Calu3 (cell line): ENCODE data around the gene NAA15. TPM values are rescaled to one million over a fixed set of nuclear protein-coding genes. Genes with fewer than 3 reads are reported as not detected.
"Not testable (repeated sequence)": the region's sequence is repeated elsewhere in the genome, so short reads cannot be mapped to it uniquely, and the experiment has no call there.

Experiments used
- BruUV-seq: library from RNA; stranded (reverse); fragments of 400-500 nt; replicated peaks from 2 replicates; lab custom pipeline; 2021; lab: Mats Ljungman, UMichigan
- CTCF ChIA-PET: fragments of 300-600 bp; sonication (Branson Sonifier 250); formaldehyde crosslinking; loops from one replicate; lab custom pipeline; 2022; ENCODE audit warnings: antibody characterized with exemption; lab: Charles Lee
- DNase-seq: peaks from one replicate; pipeline ENCODE4 v3.0.0; 2022
- H3K27ac Mint-ChIP-seq: one replicate; pipeline ENCODE4 v1.8.0; 2022; ENCODE audit warnings: mixed read lengths; ENCODE audit not compliant: unreplicated experiment
- H3K27me3 Mint-ChIP-seq: one replicate; pipeline ENCODE4 v1.8.0; 2022; ENCODE audit warnings: mixed read lengths; ENCODE audit not compliant: unreplicated experiment
- H3K36me3 Mint-ChIP-seq: one replicate; pipeline ENCODE4 v1.8.0; 2022; ENCODE audit warnings: mild to moderate bottlenecking, moderate library complexity, mixed read lengths; ENCODE audit not compliant: insufficient read depth, unreplicated experiment
- H3K4me1 Mint-ChIP-seq: one replicate; pipeline ENCODE4 v1.8.0; 2022; ENCODE audit warnings: mild to moderate bottlenecking, low read depth, mixed read lengths; ENCODE audit not compliant: unreplicated experiment
- H3K4me3 Mint-ChIP-seq: one replicate; pipeline ENCODE4 v1.8.0; 2022; ENCODE audit warnings: mild to moderate bottlenecking, low read depth, moderate library complexity, mixed read lengths; ENCODE audit not compliant: unreplicated experiment
- H3K9me3 Mint-ChIP-seq: one replicate; pipeline ENCODE4 v1.8.0; 2022; ENCODE audit warnings: low read depth, mixed read lengths; ENCODE audit not compliant: unreplicated experiment
- CTCF ChIP-seq: fragments of 200-600 bp; IDR thresholded peaks from one replicate; pipeline ENCODE4 v1.8.0; 2022; ENCODE audit warnings: antibody characterized with exemption; ENCODE audit not compliant: unreplicated experiment
- intact Hi-C: fragments of 100-400 bp; cut with micrococcal nuclease; formaldehyde crosslinking; loops from one replicate; pipeline ENCODE4 v1.10.0; 2022; ENCODE audit not compliant: unreplicated experiment
- total RNA-seq: library from RNA; stranded (reverse); gene quantifications from 2 replicates; pipeline ENCODE4 v1.2.3, GENCODE V29; 2022

NAA15 gene
- total RNA-seq, 1 experiment from 2014 or later: 45.2 TPM

GRCh38 chr4:139319571-139319970, 18.3 kb downstream of the NAA15 start:
- CTCF ChIA-PET: no interaction called here
- no TSS peak for BruUV-seq
- no peaks in the 10 kb centered on the region for H3K27me3 Mint-ChIP-seq
- peaks cover 4% of the 10 kb centered on the region for H3K36me3 Mint-ChIP-seq
- no peaks in the 10 kb centered on the region for H3K9me3 Mint-ChIP-seq
- H3K4me3 Mint-ChIP-seq: no peak overlapping the region
- no peak overlapping the region for H3K27ac Mint-ChIP-seq
- H3K4me1 Mint-ChIP-seq: peaks cover 19% of the 10 kb centered on the region
- TF ChIP-seq CTCF: no peak
- intact Hi-C loops: no loop called here
- DNase-seq: no peak

- H3K27me3 Mint-ChIP-seq, H3K4me3 Mint-ChIP-seq, H3K36me3 Mint-ChIP-seq, H3K4me1 Mint-ChIP-seq, H3K9me3 Mint-ChIP-seq, DNase-seq, intact Hi-C loops, H3K27ac Mint-ChIP-seq, BruUV-seq, CTCF ChIA-PET: not testable (repeated sequence)
These were observed 20.8 kb downstream of the NAA15 start for GRCh38 chr4:139322070-139322469.

GRCh38 chr4:139322541-139322940, 21.2 kb downstream of the NAA15 start:
- H3K36me3 Mint-ChIP-seq: not testable (repeated sequence)

GRCh38 chr4:139324620-139325019, 23.3 kb downstream of the NAA15 start:
- intact Hi-C loops: no loop called here
- peaks cover 10% of the 10 kb centered on the region for H3K4me1 Mint-ChIP-seq
- no peak for TF ChIP-seq CTCF
- no TSS peak for BruUV-seq
- no peak for DNase-seq
- H3K27me3 Mint-ChIP-seq: no peaks in the 10 kb centered on the region
- CTCF ChIA-PET: no interaction called here
- no peak overlapping the region for H3K4me3 Mint-ChIP-seq
- H3K36me3 Mint-ChIP-seq: peaks cover 8% of the 10 kb centered on the region
- H3K27ac Mint-ChIP-seq: no peak overlapping the region
- no peaks in the 10 kb centered on the region for H3K9me3 Mint-ChIP-seq

More at GRCh38 chr4:139322541-139322940, 21.2 kb downstream of the NAA15 start:
- H3K27me3 Mint-ChIP-seq, H3K9me3 Mint-ChIP-seq, CTCF ChIA-PET, BruUV-seq, intact Hi-C loops, H3K27ac Mint-ChIP-seq, H3K4me1 Mint-ChIP-seq, H3K4me3 Mint-ChIP-seq, DNase-seq: not testable (repeated sequence)

GRCh38 chr4:139329665-139330200, 28.4 kb downstream of the NAA15 start:
- no peak overlapping the region for H3K27ac Mint-ChIP-seq
- intact Hi-C loops: no loop called here
- TF ChIP-seq CTCF: no peak
- CTCF ChIA-PET: no interaction called here
- no peak for DNase-seq
- BruUV-seq: no TSS peak
- H3K9me3 Mint-ChIP-seq: no peaks in the 10 kb centered on the region
- H3K4me1 Mint-ChIP-seq: peaks cover 21% of the 10 kb centered on the region
- H3K27me3 Mint-ChIP-seq: no peaks in the 10 kb centered on the region
- peaks cover 10% of the 10 kb centered on the region for H3K36me3 Mint-ChIP-seq
- H3K4me3 Mint-ChIP-seq: no peak overlapping the region
